ENCODE results near the gene SEZ6.

DNA sequence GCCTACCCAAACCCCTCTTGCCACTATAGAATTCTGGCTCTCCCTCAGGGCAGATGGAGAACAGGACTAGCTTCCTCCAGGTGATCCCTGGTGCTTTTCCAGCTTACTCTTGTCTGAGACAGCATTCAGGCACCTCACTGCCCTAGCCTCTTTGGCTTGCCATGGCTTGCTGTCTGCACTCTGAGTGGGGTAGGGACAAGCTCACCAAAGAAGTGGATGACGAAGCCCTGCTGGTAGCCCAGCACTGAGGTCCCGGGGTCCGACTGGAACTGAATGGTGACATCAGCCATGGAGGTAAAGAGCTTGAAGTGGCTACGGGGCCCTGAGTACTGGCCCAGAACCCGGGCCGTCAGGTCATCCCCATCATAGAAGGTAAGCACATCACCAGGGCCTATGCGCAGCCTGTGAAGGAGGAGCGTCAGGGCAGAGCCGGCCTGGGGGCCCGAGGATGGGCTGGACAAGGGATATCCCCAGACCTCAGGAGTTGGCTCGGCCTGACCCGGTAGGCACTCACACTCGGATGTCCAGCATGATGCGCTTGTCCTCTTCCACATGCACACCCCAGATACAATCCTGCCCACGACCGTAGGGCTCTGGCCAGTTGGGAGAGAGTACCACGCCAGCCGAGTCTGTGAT lies 46.9 kb downstream of the SEZ6 start:
- TF ChIP-seq, protein P1, sequence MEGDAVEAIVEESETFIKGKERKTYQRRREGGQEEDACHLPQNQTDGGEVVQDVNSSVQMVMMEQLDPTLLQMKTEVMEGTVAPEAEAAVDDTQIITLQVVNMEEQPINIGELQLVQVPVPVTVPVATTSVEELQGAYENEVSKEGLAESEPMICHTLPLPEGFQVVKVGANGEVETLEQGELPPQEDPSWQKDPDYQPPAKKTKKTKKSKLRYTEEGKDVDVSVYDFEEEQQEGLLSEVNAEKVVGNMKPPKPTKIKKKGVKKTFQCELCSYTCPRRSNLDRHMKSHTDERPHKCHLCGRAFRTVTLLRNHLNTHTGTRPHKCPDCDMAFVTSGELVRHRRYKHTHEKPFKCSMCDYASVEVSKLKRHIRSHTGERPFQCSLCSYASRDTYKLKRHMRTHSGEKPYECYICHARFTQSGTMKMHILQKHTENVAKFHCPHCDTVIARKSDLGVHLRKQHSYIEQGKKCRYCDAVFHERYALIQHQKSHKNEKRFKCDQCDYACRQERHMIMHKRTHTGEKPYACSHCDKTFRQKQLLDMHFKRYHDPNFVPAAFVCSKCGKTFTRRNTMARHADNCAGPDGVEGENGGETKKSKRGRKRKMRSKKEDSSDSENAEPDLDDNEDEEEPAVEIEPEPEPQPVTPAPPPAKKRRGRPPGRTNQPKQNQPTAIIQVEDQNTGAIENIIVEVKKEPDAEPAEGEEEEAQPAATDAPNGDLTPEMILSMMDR (IDR thresholded peaks at IDR 0.05), result no peak
- TF ChIP-seq EP300 (IDR thresholded peaks at IDR 0.05) (no peak), POLR2A (IDR thresholded peaks at IDR 0.05) (no peak), POLR2AphosphoS5 (IDR thresholded peaks at IDR 0.05) (no peak)
